Loucy (cell line): ENCODE data around the gene RHEX.

Experiments
- CTCF ChIP-seq: fragments of 200-600 bp; sonication (generic); conservative IDR thresholded peaks from 2 replicates; pipeline ENCODE4 v1.5.1; 2014; ENCODE audit warnings: mild to moderate bottlenecking, antibody characterized with exemption, low read length
- EZH2phosphoT487 ChIP-seq: fragments of 200-600 bp; IDR thresholded peaks from 2 replicates; pipeline ENCODE4 v1.6.1; 2018; ENCODE audit warnings: antibody characterized with exemption, mild to moderate bottlenecking, moderate library complexity, borderline replicate concordance

- TF ChIP-seq CTCF (no peak), EZH2phosphoT487 (no peak)
Measured at GRCh38 chr1:206059355-206059915, 6.5 kb downstream of the RHEX start.
